H1 (cell line): Measurements from ENCODE around the gene TSEN2. TPM values are rescaled to one million over a fixed set of nuclear protein-coding genes. Genes with fewer than 3 reads are reported as not detected.

Experiments used
- CTCF ChIA-PET: fragments of 300-600 bp; sonication (Branson Sonifier 250); formaldehyde crosslinking; loops from one replicate; lab custom pipeline; 2021; ENCODE audit not compliant: partially characterized antibody; lab: Charles Lee
- POLR2A ChIA-PET: fragments of 300-600 bp; sonication (Branson Sonifier 250); formaldehyde crosslinking; loops from one replicate; lab custom pipeline; 2021; ENCODE audit warnings: inconsistent platforms; ENCODE audit not compliant: partially characterized antibody; lab: Charles Lee
- DNase-seq, 2 experiments: peaks; one replicate each; pipeline versions ENCODE4 v3.0.0 to v3.0.0-alpha.2; 2010 to 2022; ENCODE audit warnings: low spot score in 2 of 2, low read depth in 1 of 2, mixed read lengths in 1 of 2
- FAIRE-seq: peaks from 2 replicates; lab custom pipeline; 2011; peaks lifted over from hg19 to GRCh38; lab: Jason Lieb, UNC
- H2AFZ ChIP-seq: 2 replicates; pipeline ENCODE4 v1.8.1; 2012; ENCODE audit warnings: low read length, inconsistent platforms
- H2AK5ac ChIP-seq: 2 replicates; pipeline ENCODE4 v1.6.1; 2013; ENCODE audit warnings: low read depth, low read length
- H2BK120ac ChIP-seq: replicated peaks from 2 replicates; pipeline ENCODE3; 2013; ENCODE audit warnings: low read depth, low read length, inconsistent platforms
- H2BK12ac ChIP-seq: 2 replicates; pipeline ENCODE4 v1.6.1; 2013; ENCODE audit warnings: low read depth, low read length
- H2BK15ac ChIP-seq: 2 replicates; pipeline ENCODE4 v1.6.1; 2013; ENCODE audit warnings: low read length
- H2BK20ac ChIP-seq: 2 replicates; pipeline ENCODE4 v1.6.1; 2013; ENCODE audit warnings: low read length
- H2BK5ac ChIP-seq: 2 replicates; pipeline ENCODE4 v1.6.1; 2013; ENCODE audit warnings: low read depth, low read length
- H3K14ac ChIP-seq: 2 replicates; pipeline ENCODE4 v1.6.1; 2013; ENCODE audit warnings: inconsistent platforms; ENCODE audit not compliant: insufficient read length
- H3K18ac ChIP-seq: 2 replicates; pipeline ENCODE4 v1.6.1; 2013; ENCODE audit warnings: low read length; ENCODE audit errors: extremely low read depth
- H3K23ac ChIP-seq: 2 replicates; pipeline ENCODE4 v1.6.1; 2013; ENCODE audit warnings: inconsistent platforms; ENCODE audit not compliant: insufficient read length
- H3K23me2 ChIP-seq: 2 replicates; pipeline ENCODE4 v1.6.1; 2013; ENCODE audit warnings: low read depth, low read length
- H3K27ac ChIP-seq: 2 replicates; pipeline ENCODE4 v1.6.1; 2011; ENCODE audit warnings: low read depth, low read length, inconsistent platforms
- H3K27me3 ChIP-seq, 4 experiments: replicated peaks in 1 of 4; 1 replicate in 1 of 4; 2 replicates in 3 of 4; pipeline versions ENCODE4 v1.6.1 to v1.8.1; 2011 to 2013; ENCODE audit warnings: low read length in 3 of 4, mild to moderate bottlenecking in 3 of 4, inconsistent platforms in 2 of 4, mixed read lengths in 2 of 4, moderate library complexity in 1 of 4; ENCODE audit not compliant: control insufficient read depth in 3 of 4, insufficient read depth in 3 of 4; ENCODE audit errors: extremely low read depth in 1 of 4
- H3K36me3 ChIP-seq, 4 experiments: 2 replicates each; pipeline versions ENCODE4 v1.6.1 to v1.8.1; 2011 to 2013; ENCODE audit warnings: mild to moderate bottlenecking in 4 of 4, low read length in 3 of 4, moderate library complexity in 2 of 4, control low read depth in 1 of 4, inconsistent platforms in 1 of 4; ENCODE audit not compliant: insufficient read depth in 4 of 4, control insufficient read depth in 2 of 4
- H3K4ac ChIP-seq: replicated peaks from 2 replicates; pipeline ENCODE3; 2013; ENCODE audit warnings: low read length, low read depth, mixed read lengths, inconsistent platforms; ENCODE audit not compliant: insufficient read length
- H3K4me1 ChIP-seq, 4 experiments: replicated peaks in 1 of 4; 1 replicate in 1 of 4; 2 replicates in 3 of 4; pipeline versions ENCODE4 v1.6.1 to v1.8.1; 2011 to 2013; ENCODE audit warnings: low read length in 3 of 4, inconsistent platforms in 2 of 4, mixed read lengths in 1 of 4; ENCODE audit not compliant: insufficient read depth in 4 of 4, control insufficient read depth in 3 of 4
- H3K4me2 ChIP-seq, 2 experiments: 2 replicates each; pipeline versions ENCODE4 v1.6.1 to v1.8.1; 2011 to 2013; ENCODE audit warnings: low read depth in 2 of 2, low read length in 2 of 2, control low read depth in 1 of 2, inconsistent platforms in 1 of 2, mild to moderate bottlenecking in 1 of 2; ENCODE audit not compliant: insufficient read depth in 1 of 2
- H3K4me3 ChIP-seq, 4 experiments: fragments of 200-600, 300-600 bp in 1 of 4; sonication (generic), shearing (Covaris generic), sonication (Bioruptor Twin) in 1 of 4; 2 replicates each; pipeline versions ENCODE4 v1.5.1 to v1.8.1; 2011 to 2016; ENCODE audit warnings: low read length in 4 of 4, low read depth in 3 of 4, control low read depth in 2 of 4, inconsistent platforms in 2 of 4, mild to moderate bottlenecking in 2 of 4, mixed read lengths in 1 of 4, moderate library complexity in 1 of 4; ENCODE audit not compliant: insufficient read depth in 2 of 4; ENCODE audit errors: extremely low read depth in 1 of 4
- H3K56ac ChIP-seq: replicated peaks from 2 replicates; pipeline ENCODE3; 2013; ENCODE audit warnings: low read depth, mild to moderate bottlenecking, mixed read lengths, low read length, inconsistent platforms; ENCODE audit not compliant: insufficient read length
- H3K79me1 ChIP-seq: 2 replicates; pipeline ENCODE4 v1.6.1; 2013; ENCODE audit warnings: low read depth, low read length, control low read depth
- H3K79me2 ChIP-seq, 2 experiments: 2 replicates each; pipeline versions ENCODE4 v1.6.1 to v1.8.1; 2012 to 2013; ENCODE audit warnings: low read length in 2 of 2, mild to moderate bottlenecking in 2 of 2, inconsistent platforms in 1 of 2; ENCODE audit not compliant: insufficient read depth in 2 of 2, control insufficient read depth in 1 of 2
- H3K9ac ChIP-seq, 4 experiments: replicated peaks in 1 of 4; 1 replicate in 1 of 4; 2 replicates in 3 of 4; pipeline versions ENCODE4 v1.6.1 to v1.8.1; 2011 to 2013; ENCODE audit warnings: low read depth in 3 of 4, low read length in 3 of 4, control low read depth in 2 of 4, mild to moderate bottlenecking in 2 of 4, moderate library complexity in 2 of 4, inconsistent platforms in 1 of 4; ENCODE audit errors: extremely low read depth in 1 of 4
- H3K9me3 ChIP-seq, 2 experiments: 2 replicates each; pipeline versions ENCODE4 v1.6.1 to v1.8.1; 2012 to 2013; ENCODE audit warnings: mild to moderate bottlenecking in 2 of 2, moderate library complexity in 2 of 2, control low read depth in 1 of 2, inconsistent platforms in 1 of 2, low read depth in 1 of 2, low read length in 1 of 2, mixed read lengths in 1 of 2; ENCODE audit not compliant: insufficient read depth in 2 of 2
- H4K20me1 ChIP-seq, 2 experiments: replicated peaks in 1 of 2; 2 replicates each; pipeline versions ENCODE3 to v1.8.1; 2011 to 2013; ENCODE audit warnings: inconsistent platforms in 2 of 2, low read length in 2 of 2, mild to moderate bottlenecking in 1 of 2; ENCODE audit not compliant: insufficient read depth in 2 of 2, control insufficient read depth in 1 of 2
- H4K5ac ChIP-seq: 2 replicates; pipeline ENCODE4 v1.6.1; 2013; ENCODE audit warnings: low read length, low read depth, mixed read lengths, inconsistent platforms; ENCODE audit not compliant: insufficient read length
- H4K8ac ChIP-seq: 2 replicates; pipeline ENCODE4 v1.8.0; 2013; ENCODE audit warnings: mild to moderate bottlenecking, moderate library complexity, low read length, inconsistent platforms; ENCODE audit not compliant: insufficient read depth; ENCODE audit errors: extremely low read depth
- H4K91ac ChIP-seq: replicated peaks from 2 replicates; pipeline ENCODE3; 2013; ENCODE audit warnings: low read length, mixed read lengths, inconsistent platforms; ENCODE audit not compliant: insufficient read length
- BRCA1 ChIP-seq: IDR thresholded peaks from 2 replicates; pipeline ENCODE4 v1.6.1; 2012; ENCODE audit warnings: low read depth, low read length, improper control_type of control experiment
- CHD1 ChIP-seq: IDR thresholded peaks from 2 replicates; pipeline ENCODE4 v1.6.1; 2012; ENCODE audit warnings: low read depth, low read length, improper control_type of control experiment
- KDM1A ChIP-seq: fragments of 200-600, 300-600 bp; sonication (generic); IDR thresholded peaks from 2 replicates; pipeline ENCODE4 v1.7.1; 2016; ENCODE audit warnings: mild to moderate bottlenecking, low read length, borderline replicate concordance
- WGBS, 2 experiments: shearing (Covaris generic) in 1 of 2; methylation state at CpG; one replicate each; pipeline versions ENCODE4 v1.1.6 to v1.1.7; 2013 to 2015; ENCODE audit warnings: low lambda C conversion rate in 2 of 2, mixed read lengths in 2 of 2, inconsistent platforms in 1 of 2, low coverage in 1 of 2, missing lambda C conversion rate in 1 of 2; ENCODE audit not compliant: insufficient replicate concordance in 2 of 2, insufficient coverage in 1 of 2, insufficient read length in 1 of 2; ENCODE audit errors: extremely low coverage in 1 of 2, missing lambda C conversion rate in 1 of 2; 5-methylcytosine and 5-hydroxymethylcytosine counted together
- polyA plus RNA-seq, 7 experiments: library from polyadenylated mRNA; depleted of rRNA in 3 of 7; stranded (reverse) in 5 of 7; unstranded in 2 of 7; fragments of >200 nt in 5 of 7; fragments of 200-250 nt in 2 of 7; gene quantifications; 1 replicate in 5 of 7; 2 replicates in 1 of 7; 4 replicates in 1 of 7; pipeline versions ENCODE4 v1.2.1 to v1.2.3, GENCODE V29; 2011 to 2013; ENCODE audit warnings: missing spikeins in 2 of 7, mixed read lengths in 2 of 7
- total RNA-seq: library from RNA; stranded (reverse); fragmentation: NEBNext Ultra II Directional; extraction: Animal tissue kit (Norgen Biotek cat#: 25700); gene quantifications from 2 replicates; pipeline ENCODE4 v1.2.1, GENCODE V29; 2021

Gene TSEN2
- total and polyA plus RNA-seq, 2 of the 8 experiments (the other 6 are each of a cell fraction or from before 2014, with no cell fraction given): 16.1 to 22.4 TPM

GRCh38 chr3:12472000-12472610 is 12.2 kb upstream of the TSEN2 start:
- H3K23ac ChIP-seq: no peak overlapping the region
- no peak overlapping the region for H2BK20ac ChIP-seq
- 79% methylated on average over 11 of the region's 11 CpGs; no CpG with 5 or more reads in 1 of the 2 experiments for WGBS, 2 experiments
- H3K23me2 ChIP-seq: no peaks in the 10 kb centered on the region
- no peak overlapping the region for H3K18ac ChIP-seq
- H4K20me1 ChIP-seq: no peaks in the 10 kb centered on the region
- no peak overlapping the region for H3K4me3 ChIP-seq
- no peak overlapping the region for H2BK12ac ChIP-seq
- H3K79me2 ChIP-seq: no peaks in the 10 kb centered on the region
- H3K56ac ChIP-seq: no peak overlapping the region
- no peak overlapping the region for H2BK120ac ChIP-seq
- no peak overlapping the region for H4K5ac ChIP-seq
- H3K4ac ChIP-seq: no peak overlapping the region
- H3K4me2 ChIP-seq: no peak overlapping the region
- H3K27me3 ChIP-seq: no peaks in the 10 kb centered on the region
- DNase-seq: no peak
- H2AFZ ChIP-seq: no peak overlapping the region
- ChIA-PET CTCF (interaction anchor here (1.2 to 5.3 kb wide), 4 partner anchors 8 to 333 kb away, joined by 3 to 25 read pairs (median 13); no protein-coding TSS in a partner anchor), POLR2A (interaction anchor here (1.7 kb wide), 1 partner anchor 11 kb away, joined by 4 read pairs; no protein-coding TSS in a partner anchor)
- TF ChIP-seq BRCA1 (no peak), KDM1A (peak; percentile 38; the same call in 1 of the 2 replicates), CHD1 (no peak)
- TF ChIP-seq, all 59 proteins: peak for 1
- no peak overlapping the region for H3K27ac ChIP-seq
- H3K36me3 ChIP-seq: no peaks in the 10 kb centered on the region
- no peak overlapping the region for H2BK5ac ChIP-seq
- H3K9me3 ChIP-seq: no peaks in the 10 kb centered on the region
- H3K4me1 ChIP-seq: peaks cover 0 to 4% (median 0%) of the 10 kb centered on the region in 4 experiments; a peak in 2 of 7 replicates
- H2BK15ac ChIP-seq: no peak overlapping the region
- no peak overlapping the region for H3K14ac ChIP-seq
- H3K9ac ChIP-seq: no peak overlapping the region
- no peak for FAIRE-seq
- no peak overlapping the region for H2AK5ac ChIP-seq
- H3K79me1 ChIP-seq: no peaks in the 10 kb centered on the region
- no peak overlapping the region for H4K91ac ChIP-seq
- H4K8ac ChIP-seq: no peak overlapping the region
